Measurements from ENCODE around the gene OGFR.

DNA sequence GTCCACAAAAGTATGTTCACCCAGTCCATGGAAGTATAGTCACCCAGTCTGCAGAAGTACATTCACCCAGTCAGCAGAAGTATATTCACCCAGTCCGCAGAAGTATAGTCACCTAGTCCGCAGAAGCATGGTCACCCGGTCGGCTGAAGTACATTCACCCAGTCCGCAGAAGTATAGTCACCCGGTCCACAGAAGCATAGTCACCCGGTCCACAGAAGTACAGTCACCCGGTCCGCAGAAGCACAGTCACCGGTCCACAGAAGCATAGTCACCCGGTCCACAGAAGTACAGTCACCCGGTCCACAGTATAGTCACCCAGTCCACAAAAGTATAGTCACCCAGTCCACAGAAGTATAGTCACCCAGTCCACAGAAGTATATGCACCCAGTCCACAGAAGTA, 48.2 kb downstream of the OGFR start:
- TF ChIP-seq CTCF (conservative IDR thresholded peaks at IDR 0.05; ENCODE audit: low read depth, low read length) (no peak), EZH2 (IDR thresholded peaks at IDR 0.05; ENCODE audit: borderline replicate concordance, low read depth, low read length, poor library complexity, severe bottlenecking) (no peak)
